Brain microvascular endothelial cell (primary cell): ENCODE data around the gene ASTE1.
"Not testable (repeated sequence)": the region's sequence is repeated elsewhere in the genome, so short reads cannot be mapped to it uniquely, and the experiment has no call there.

Experiments used
- DNase-seq: peaks from one replicate; pipeline ENCODE4 v3.0.0-alpha.2; 2020
- H3K27ac ChIP-seq: fragments of 250-450 bp; sonication (Bioruptor Pico); 2 replicates; pipeline ENCODE4 v1.5.1; 2020; ENCODE audit warnings: mild to moderate bottlenecking, moderate library complexity
- H3K27me3 ChIP-seq: fragments of 250-450 bp; sonication (Bioruptor Pico); replicated peaks from 2 replicates; pipeline ENCODE4 v1.5.1; 2020; ENCODE audit warnings: mild to moderate bottlenecking
- H3K36me3 ChIP-seq: fragments of 250-450 bp; sonication (Bioruptor Pico); replicated peaks from 2 replicates; pipeline ENCODE4 v1.5.1; 2020; ENCODE audit warnings: mild to moderate bottlenecking
- H3K4me3 ChIP-seq: 2 replicates; pipeline ENCODE4 v1.5.1; 2011; ENCODE audit warnings: low read depth, mild to moderate bottlenecking, control low read depth, low read length, moderate library complexity
- CTCF ChIP-seq: IDR thresholded peaks from 2 replicates; pipeline ENCODE4 v1.5.1; 2011; ENCODE audit warnings: low read depth, mild to moderate bottlenecking, moderate library complexity, low read length, control low read depth, inconsistent platforms; ENCODE audit errors: missing control alignments
- in situ Hi-C: cut with HindIII; loops from 2 replicates; pipeline ENCODE4 v1.10.0; 2017; ENCODE audit warnings: low sequenced_read_pairs, low pct_ligation_motif_present

ASTE1 gene

DNA sequence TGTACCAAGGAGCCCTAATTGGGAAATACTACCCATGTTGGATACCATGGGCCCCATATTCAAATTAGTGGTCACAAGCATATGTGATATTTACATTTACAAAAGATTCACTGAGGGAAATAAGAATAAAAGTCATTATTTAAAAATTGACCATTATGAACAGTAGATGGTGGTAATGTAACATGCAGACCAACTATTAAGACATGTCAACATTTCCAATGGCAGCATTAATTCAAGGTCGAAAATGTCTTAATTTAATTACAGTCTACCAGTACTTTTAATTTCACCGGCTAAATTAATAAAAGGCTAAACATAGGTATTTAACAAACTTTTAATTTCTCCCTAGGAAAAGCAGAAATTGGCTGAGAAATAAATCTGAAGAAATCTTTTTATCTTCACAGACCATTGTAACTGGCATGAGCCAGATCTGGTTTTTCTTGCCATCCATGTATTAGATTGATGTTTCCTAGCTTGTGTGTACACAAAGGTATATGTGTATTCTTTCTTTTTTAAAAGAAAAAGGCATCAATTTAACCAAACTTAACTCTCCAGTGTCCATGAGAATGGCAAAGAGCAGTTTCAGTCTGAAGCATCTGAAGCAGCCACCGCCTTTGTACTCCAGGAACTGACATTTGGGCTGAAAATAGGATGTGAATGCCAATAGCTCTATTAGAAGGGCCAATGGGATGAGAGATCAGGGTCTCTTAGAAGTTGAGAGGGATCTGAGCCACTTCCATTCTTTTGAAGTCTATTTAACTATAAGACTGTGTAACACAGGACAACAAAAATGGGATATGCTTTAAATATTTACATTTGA lies 26.6 kb upstream of the ASTE1 start:
- H3K27ac ChIP-seq: no peak overlapping the region
- no peak for DNase-seq
- in situ Hi-C loops: no loop called here
- H3K27me3 ChIP-seq: no peaks in the 10 kb centered on the region
- no peaks in the 10 kb centered on the region for H3K36me3 ChIP-seq
- no peak overlapping the region for H3K4me3 ChIP-seq
- TF ChIP-seq CTCF: peak; percentile 22

GRCh38 chr3:131050001-131050400 lies 23.4 kb upstream of the ASTE1 start:
- TF ChIP-seq CTCF: no peak
- H3K4me3 ChIP-seq: no peak overlapping the region

GRCh38 chr3:131048030-131048429 lies 21.4 kb upstream of the ASTE1 start:
- Histone ChIP-seq H3K36me3 (no peaks in the 10 kb centered on the region), H3K27me3 (no peaks in the 10 kb centered on the region), H3K4me3 (no peak overlapping the region), H3K27ac (no peak overlapping the region)
- DNase-seq: no peak
- TF ChIP-seq CTCF: no peak
- in situ Hi-C loops: no loop called here

More at GRCh38 chr3:131050001-131050400, 23.4 kb upstream of the ASTE1 start:
- H3K27me3 ChIP-seq: no peaks in the 10 kb centered on the region
- no peaks in the 10 kb centered on the region for H3K36me3 ChIP-seq
- in situ Hi-C loops: no loop called here
- DNase-seq: no peak
- H3K27ac ChIP-seq: no peak overlapping the region

- no peak for DNase-seq
- TF ChIP-seq CTCF: peak; percentile 13
- in situ Hi-C loops: no loop called here
These were observed 21.0 kb upstream of the ASTE1 start for GRCh38 chr3:131047582-131047981.

DNA sequence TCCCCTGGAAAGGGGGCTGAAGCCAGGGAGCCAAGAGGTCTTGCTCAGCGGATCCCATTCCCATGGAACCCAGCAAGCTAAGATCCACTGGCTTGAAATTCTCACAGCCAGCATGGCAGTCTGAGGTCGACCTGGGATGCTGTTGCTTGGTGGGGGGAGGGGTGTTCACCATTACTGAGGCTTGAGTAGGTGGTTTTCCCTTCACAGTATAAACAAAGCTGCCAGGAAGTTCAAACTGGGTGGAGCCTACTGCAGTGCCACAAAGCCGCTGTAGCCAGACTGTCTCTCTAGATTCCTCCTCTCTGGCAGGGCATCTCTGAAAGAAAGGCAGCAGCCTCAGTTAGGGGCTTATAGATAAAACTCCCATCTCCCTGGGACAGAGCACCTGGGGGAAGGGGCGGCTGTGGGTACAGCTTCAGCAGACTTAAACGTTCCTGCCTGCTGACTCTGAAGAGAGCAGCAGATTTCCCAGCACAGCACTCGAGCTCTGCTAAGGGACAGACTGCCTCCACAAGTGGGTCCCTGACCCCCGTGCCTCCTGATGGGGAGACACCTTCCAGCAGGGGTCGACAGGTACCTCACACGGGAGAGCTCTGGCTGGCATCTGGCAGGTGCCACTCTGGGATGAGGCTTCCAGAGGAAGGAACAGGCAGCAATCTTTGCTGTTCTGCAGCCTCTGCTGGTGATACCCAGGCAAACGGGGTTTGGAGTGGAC lies 15.8 kb upstream of the ASTE1 start:
- H3K36me3 ChIP-seq, in situ Hi-C loops, H3K27ac ChIP-seq, H3K27me3 ChIP-seq, H3K4me3 ChIP-seq, DNase-seq: not testable (repeated sequence)

More at GRCh38 chr3:131047582-131047981, 21.0 kb upstream of the ASTE1 start:
- Histone ChIP-seq H3K4me3 (no peak overlapping the region), H3K27ac (no peak overlapping the region), H3K36me3 (no peaks in the 10 kb centered on the region), H3K27me3 (no peaks in the 10 kb centered on the region)

GRCh38 chr3:131038326-131038725 lies 11.7 kb upstream of the ASTE1 start:
- Histone ChIP-seq H3K27ac (no peak overlapping the region), H3K36me3 (no peaks in the 10 kb centered on the region), H3K4me3 (no peak overlapping the region), H3K27me3 (no peaks in the 10 kb centered on the region)
- DNase-seq: no peak
- no peak for TF ChIP-seq CTCF
- in situ Hi-C loops: no loop called here
